ENCODE data around the gene EIF4G3. TPM values are rescaled to one million over a fixed set of nuclear protein-coding genes. Genes with fewer than 3 reads are reported as not detected.

The EIF4G3 gene
- total and polyA plus RNA-seq, 10 of the 15 experiments (the other 5 are each of a cell fraction or from before 2014, with no cell fraction given): 7.4 to 45.1 (median 29.1) TPM

DNA sequence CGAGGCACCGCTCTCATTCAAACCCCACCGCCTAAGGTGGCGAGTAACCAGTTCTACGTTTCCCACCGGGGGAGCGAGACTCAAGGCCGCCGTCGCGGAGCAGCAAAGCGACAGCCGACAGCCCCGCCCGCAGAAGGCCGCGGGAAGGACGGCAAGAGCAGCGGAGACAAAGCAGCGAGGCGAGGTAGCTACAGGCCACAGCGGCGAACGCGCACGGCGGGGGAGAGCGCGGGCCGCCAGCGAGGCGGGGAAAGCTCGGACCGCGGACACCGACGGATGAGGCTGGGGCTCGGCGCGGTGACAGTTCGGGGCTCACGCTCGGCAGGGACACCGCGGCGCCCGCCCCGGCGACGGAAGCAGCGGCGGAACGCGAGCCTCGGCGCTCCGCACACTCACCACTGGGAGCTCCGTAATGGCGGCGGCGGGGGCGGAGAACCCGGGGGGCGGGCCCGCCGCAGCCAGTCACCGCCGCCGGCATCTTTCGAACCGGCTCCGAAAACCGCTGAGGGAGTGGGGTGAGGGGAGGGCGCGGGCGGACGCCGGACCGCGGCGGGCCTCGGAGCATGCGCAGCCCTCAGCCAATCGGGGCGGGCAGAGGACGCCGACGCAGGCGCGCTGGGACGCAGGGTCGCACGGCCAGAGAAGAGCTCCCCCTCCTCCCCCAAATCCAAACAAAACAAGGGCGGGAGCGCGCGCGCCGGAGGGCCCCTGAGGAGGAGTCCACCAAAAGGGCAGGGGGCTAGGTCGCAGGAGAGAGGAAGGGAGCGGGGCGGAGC lies 390.3 kb downstream of the EIF4G3 start:
- intact Hi-C loops (cut with micrococcal nuclease; ENCODE audit: unreplicated experiment): loop anchor here (2.0 to 10.0 kb wide), 2 partner anchors 126 to 388 kb away; partner anchors contain the start of genes DDOST and EIF4G3
- ATAC-seq: peak; percentile 91
- SMC1A ChIA-PET (ENCODE audit: uncharacterized antibody, unreplicated experiment): interaction anchor here (0.7 to 2.8 kb wide), 6 partner anchors 13 to 409 kb away, joined by 3 to 9 read pairs (median 4); no protein-coding TSS in a partner anchor
- no peak for TF ChIP-seq CEBPB (IDR thresholded peaks at IDR 0.05; ENCODE audit: borderline replicate concordance in 1 of 2, low read depth in 2 of 2, low read length in 2 of 2)
- no peak for TF ChIP-seq NFXL1 (IDR thresholded peaks at IDR 0.05; ENCODE audit: borderline replicate concordance)
- TF ChIP-seq ZZZ3 (IDR thresholded peaks at IDR 0.05; ENCODE audit: control insufficient read depth, insufficient read length, low read depth): no peak
- no peak for TF ChIP-seq HCFC1 (IDR thresholded peaks at IDR 0.05; ENCODE audit: low read length)
- no peak for TF ChIP-seq BMI1 (IDR thresholded peaks at IDR 0.05; ENCODE audit: borderline replicate concordance)
- TF ChIP-seq CREM (IDR thresholded peaks at IDR 0.05; ENCODE audit: low read depth): peak; percentile 11; the same call in 1 of the 2 replicates
- TF ChIP-seq RB1 (IDR thresholded peaks at IDR 0.05; ENCODE audit: borderline replicate concordance): peak; percentile 73; the same call in 1 of the 2 replicates
- TF ChIP-seq MTA3 (IDR thresholded peaks at IDR 0.05; ENCODE audit: borderline replicate concordance, low read length): no peak
- no peak for TF ChIP-seq NBN (IDR thresholded peaks at IDR 0.05)
- peak; percentile 66 for TF ChIP-seq RUNX3 (IDR thresholded peaks at IDR 0.05; ENCODE audit: low read length)
- TF ChIP-seq JUNB (IDR thresholded peaks at IDR 0.05): no peak
- TF ChIP-seq USF2 (IDR thresholded peaks at IDR 0.05; ENCODE audit: borderline replicate concordance, low read depth, low read length): no peak
- TF ChIP-seq BACH1 (IDR thresholded peaks at IDR 0.05; ENCODE audit: borderline replicate concordance): peak; percentile 80
- no peak; the same call in 1 of the 2 replicates for TF ChIP-seq POLR2AphosphoS5 (IDR thresholded peaks at IDR 0.05; ENCODE audit: low read length)
- TF ChIP-seq SMAD5 (IDR thresholded peaks at IDR 0.05; ENCODE audit: low read depth): no peak; the same call in none of the 2 replicates
- peak; percentile 88 for TF ChIP-seq NFYB (IDR thresholded peaks at IDR 0.05; ENCODE audit: insufficient read depth, low read depth, low read length)
- TF ChIP-seq IKZF2 (IDR thresholded peaks at IDR 0.05): no peak
- no peak for TF ChIP-seq RAD51 (IDR thresholded peaks at IDR 0.05)
- TF ChIP-seq, protein P1, sequence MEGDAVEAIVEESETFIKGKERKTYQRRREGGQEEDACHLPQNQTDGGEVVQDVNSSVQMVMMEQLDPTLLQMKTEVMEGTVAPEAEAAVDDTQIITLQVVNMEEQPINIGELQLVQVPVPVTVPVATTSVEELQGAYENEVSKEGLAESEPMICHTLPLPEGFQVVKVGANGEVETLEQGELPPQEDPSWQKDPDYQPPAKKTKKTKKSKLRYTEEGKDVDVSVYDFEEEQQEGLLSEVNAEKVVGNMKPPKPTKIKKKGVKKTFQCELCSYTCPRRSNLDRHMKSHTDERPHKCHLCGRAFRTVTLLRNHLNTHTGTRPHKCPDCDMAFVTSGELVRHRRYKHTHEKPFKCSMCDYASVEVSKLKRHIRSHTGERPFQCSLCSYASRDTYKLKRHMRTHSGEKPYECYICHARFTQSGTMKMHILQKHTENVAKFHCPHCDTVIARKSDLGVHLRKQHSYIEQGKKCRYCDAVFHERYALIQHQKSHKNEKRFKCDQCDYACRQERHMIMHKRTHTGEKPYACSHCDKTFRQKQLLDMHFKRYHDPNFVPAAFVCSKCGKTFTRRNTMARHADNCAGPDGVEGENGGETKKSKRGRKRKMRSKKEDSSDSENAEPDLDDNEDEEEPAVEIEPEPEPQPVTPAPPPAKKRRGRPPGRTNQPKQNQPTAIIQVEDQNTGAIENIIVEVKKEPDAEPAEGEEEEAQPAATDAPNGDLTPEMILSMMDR (IDR thresholded peaks at IDR 0.05 in 2 of 3, conservative IDR thresholded peaks at IDR 0.05 in 1 of 3; ENCODE audit: control insufficient read depth in 2 of 3, extremely low read depth in 1 of 3, insufficient read depth in 1 of 3, low read depth in 3 of 3, low read length in 3 of 3): 0 out of 6 replicates have a peak, but pooled peaks of 1 of the 3 experiments have one; percentile 4
- TF ChIP-seq KAT2A (conservative IDR thresholded peaks at IDR 0.05; ENCODE audit: control insufficient read depth, low read depth, low read length): no peak

More for the DNA sequence above, 390.3 kb downstream of the EIF4G3 start:
- no peaks in the 10 kb centered on the region for H4K20me1 ChIP-seq (ENCODE audit: control insufficient read depth, insufficient read depth)
- H3K27me3 ChIP-seq (replicated peaks in 1 of 2; ENCODE audit: control insufficient read depth in 2 of 2, insufficient read depth in 2 of 2, low read length in 1 of 2): no peaks in the 10 kb centered on the region
- ChIA-PET RAD21 (ENCODE audit: unreplicated experiment) (interaction anchor here (0.6 to 2.3 kb wide), 5 partner anchors 17 to 582 kb away, joined by 4 to 7 read pairs (median 5); no protein-coding TSS in a partner anchor), POLR2A (interaction anchor here (0.5 to 1.7 kb wide), 15 partner anchors 10 to 821 kb away, joined by 3 to 7 read pairs (median 4); partner anchors contain the start of gene SH2D5), CTCF (interaction anchor here (0.6 to 1.5 kb wide), 4 partner anchors 202 to 409 kb away, joined by 3 to 5 read pairs (median 4); no protein-coding TSS in a partner anchor)
- 0 out of 4 replicates have a peak, but pooled peaks cover 0 to under 1% of the 10 kb centered on the region in 2 experiments for H3K36me3 ChIP-seq (ENCODE audit: control insufficient read depth in 2 of 2, insufficient read depth in 2 of 2, low read length in 1 of 2)
- peak overlapping the region; percentile 79 for H3K4me3 ChIP-seq
- peaks cover 9% of the 10 kb centered on the region; the same call in 1 of the 2 replicates for H3K4me1 ChIP-seq (ENCODE audit: control insufficient read depth, insufficient read depth, low read length)
- H3K4me2 ChIP-seq (ENCODE audit: control insufficient read depth, insufficient read depth): peak overlapping the region; percentile 57; the same call in 1 of the 2 replicates
- no peaks in the 10 kb centered on the region for H3K9me3 ChIP-seq (replicated peaks; ENCODE audit: control insufficient read depth, insufficient read depth, low read length)
- in situ Hi-C loops (cut with MboI): no loop called here
- peak overlapping the region; percentile 85 for H2AFZ ChIP-seq (ENCODE audit: control insufficient read depth, low read depth, low read length)
- WGBS (ENCODE audit: insufficient coverage, insufficient replicate concordance, low lambda C conversion rate, missing lambda C conversion rate): 1% methylated on average over 59 of the region's 102 CpGs
- peak; percentile 82 for DNase-seq (ENCODE audit: low read depth, low spot score)
- FAIRE-seq: peak; percentile 52
- peaks cover 48% of the 10 kb centered on the region for H3K79me2 ChIP-seq (ENCODE audit: control insufficient read depth, insufficient read depth, low read length)
- peak overlapping the region; percentile 89 for H3K9ac ChIP-seq (ENCODE audit: control insufficient read depth, insufficient read depth, low read length)
- H3K27ac ChIP-seq (ENCODE audit: control insufficient read depth, insufficient read depth): peak overlapping the region; percentile 90
- BruUV-seq (replicated peaks): no TSS peak

All from GM12878 (cell line).